ENCODE results near the gene STOML1.
A peak's percentile ranks its signal among the peaks of the same experiment; 100 is the strongest.

STOML1 gene

DNA sequence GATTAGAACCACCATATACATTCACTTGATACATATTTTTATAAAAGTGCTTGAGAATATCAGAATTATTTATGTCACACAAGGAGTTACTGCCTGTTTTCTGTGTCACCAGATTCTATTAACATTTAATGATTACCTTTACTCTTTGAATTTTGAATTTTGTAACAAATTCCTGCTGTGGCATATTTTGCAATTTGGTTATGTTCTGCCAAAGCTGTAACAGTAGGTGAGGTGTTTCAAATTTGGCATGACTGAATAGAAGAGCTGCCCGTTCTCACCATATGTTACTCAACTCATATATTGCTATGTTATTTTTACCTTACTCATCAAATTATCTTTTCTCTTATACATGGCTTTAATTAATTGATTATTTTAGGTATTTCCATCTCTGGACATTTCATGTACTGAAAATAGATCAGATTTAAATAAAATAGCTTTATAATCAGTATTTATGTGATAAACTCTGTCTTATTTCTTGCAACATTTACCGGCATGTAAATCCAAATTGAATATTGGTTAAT is 21.3 kb upstream of the STOML1 start:
- DNase-seq (ENCODE audit: low spot score), result no peak

DNA sequence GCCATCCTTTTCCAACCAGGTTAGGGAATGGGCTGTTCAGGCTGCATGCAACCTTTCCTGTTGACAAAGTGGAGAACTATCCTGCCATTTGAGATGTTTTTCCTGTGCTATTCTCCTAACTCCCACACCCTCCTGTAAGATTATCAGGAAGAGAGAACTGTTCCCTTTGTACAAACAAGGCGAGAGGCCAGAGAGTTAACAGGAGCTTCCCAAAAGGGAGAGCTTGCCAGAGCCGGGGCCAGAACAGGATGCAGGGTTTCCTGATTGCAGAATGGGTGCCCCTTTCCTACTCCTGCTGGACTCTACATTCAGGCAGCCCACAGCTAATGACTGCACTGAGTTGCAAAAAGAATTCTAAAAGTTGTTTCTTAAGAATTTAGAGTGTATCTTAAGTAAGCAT is 19.5 kb upstream of the STOML1 start:
- no peak for DNase-seq (ENCODE audit: low spot score)

GRCh38 chr15:74010929-74011540 is 18.9 kb upstream of the STOML1 start:
- DNase-seq (ENCODE audit: low spot score), result no peak

- no peak for DNase-seq (ENCODE audit: low spot score)
These were observed 16.8 kb upstream of the STOML1 start for GRCh38 chr15:74008901-74009300.

DNA sequence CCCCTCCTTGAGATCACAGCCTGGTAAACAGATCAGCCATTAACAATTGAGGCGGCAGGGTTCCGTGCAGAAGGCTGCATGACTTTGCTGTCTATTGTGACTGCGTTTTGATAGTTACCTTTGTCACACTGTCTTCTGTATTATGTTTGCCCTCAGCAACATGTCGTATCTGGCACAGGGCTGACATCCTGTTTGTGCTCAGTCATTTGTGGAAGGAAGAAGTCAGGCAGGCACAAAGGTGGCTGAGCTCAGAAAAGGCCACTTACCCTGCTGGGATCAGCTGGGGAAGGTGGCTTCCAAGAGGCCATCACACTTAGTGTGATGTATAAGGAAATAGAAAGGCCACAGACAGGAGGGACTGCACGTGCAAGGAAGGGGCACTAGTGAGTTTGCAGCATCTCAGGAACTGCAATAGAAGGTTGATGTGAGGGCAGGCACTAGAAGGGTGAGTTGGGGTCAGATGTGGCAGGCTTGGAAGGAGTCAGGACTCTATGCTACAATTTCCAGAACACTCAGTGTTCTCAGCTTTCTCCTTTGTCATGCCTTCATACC is 15.8 kb upstream of the STOML1 start:
- peak; percentile 60 for DNase-seq (ENCODE audit: low spot score)

DNA sequence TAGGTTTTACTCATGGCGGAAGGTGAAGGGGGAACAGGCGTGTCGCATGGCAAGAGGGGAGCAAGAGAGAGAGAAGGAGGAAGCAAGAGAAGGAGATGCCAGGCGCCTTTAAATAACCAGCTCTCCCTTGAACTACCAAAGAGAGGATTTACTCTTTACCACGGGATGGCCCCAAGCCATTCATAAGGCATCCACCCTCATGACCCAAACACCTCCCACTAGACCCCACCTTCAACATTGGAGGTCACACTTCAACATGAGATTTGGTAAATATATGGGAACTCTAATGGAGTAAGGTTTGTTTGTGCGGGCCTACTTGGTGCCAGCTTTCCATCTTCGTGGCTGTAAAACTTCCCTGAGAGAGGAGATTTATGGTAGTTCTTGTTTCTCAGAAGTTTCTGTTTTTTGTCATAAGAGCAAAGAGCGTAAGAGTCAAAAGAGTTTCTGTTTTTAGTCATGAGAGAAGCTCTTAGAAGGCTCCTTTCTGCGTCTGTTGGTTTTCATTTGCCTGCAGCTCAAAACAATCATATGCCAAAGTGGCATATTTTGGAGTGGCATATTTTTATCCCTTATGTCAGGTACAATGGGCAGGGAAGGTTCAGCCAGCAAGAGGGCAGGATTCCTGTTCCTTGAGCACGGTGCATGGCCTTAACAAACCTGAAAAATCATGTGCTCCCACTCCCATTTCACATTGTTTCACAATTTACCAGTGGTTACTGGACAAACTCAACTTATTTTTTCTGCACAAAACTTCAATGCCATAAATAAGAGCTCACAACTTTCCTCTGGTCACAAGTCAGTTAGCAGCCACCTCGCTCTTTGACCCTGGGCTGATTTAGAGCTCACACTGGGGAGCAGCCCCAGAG is 14.9 kb upstream of the STOML1 start:
- DNase-seq (ENCODE audit: low spot score), result peak; percentile 24

- no peak for DNase-seq (ENCODE audit: low spot score)
These were observed 5.9 kb upstream of the STOML1 start for GRCh38 chr15:73997986-73998385.

GRCh38 chr15:73996939-73997338 is 4.8 kb upstream of the STOML1 start:
- DNase-seq (ENCODE audit: low spot score), result peak; percentile 56

GRCh38 chr15:73996267-73996666 is 4.2 kb upstream of the STOML1 start:
- no peak for DNase-seq (ENCODE audit: low spot score)

DNA sequence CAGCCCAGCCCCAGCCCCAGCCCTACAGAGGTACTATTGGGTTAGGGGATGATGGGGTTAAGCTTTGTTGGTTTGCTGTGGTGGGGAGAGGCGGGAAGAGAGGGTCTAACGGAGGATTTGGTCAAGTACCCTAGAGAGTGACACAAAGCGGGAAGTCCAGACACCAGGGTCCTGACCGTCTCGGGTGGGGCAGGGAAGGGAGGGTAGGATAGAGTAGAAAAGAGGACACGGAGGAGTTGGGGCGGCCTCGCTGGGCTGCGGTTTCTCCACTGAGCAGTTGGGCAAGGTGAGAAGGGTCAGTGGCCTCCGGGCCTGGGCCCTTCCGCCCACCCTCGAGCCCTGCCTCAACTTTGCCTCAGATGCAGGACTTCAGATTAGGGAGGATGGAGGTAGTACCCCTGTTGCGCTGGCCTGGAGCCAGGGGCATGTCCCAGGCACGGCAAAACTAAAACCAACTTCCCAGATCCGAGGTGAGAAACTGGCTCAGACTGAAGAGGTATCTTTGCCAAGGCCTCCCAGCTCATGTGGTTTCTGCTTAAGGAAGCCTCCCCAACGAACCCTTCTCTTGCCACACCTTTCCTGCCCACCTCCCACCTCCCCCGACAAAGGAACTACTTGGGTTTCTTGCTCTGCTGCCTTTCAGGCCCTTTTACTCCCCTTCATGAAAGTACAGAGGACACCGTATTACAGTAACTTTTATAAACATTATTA is 3.0 kb upstream of the STOML1 start:
- no peak for DNase-seq (ENCODE audit: low spot score)

DNA sequence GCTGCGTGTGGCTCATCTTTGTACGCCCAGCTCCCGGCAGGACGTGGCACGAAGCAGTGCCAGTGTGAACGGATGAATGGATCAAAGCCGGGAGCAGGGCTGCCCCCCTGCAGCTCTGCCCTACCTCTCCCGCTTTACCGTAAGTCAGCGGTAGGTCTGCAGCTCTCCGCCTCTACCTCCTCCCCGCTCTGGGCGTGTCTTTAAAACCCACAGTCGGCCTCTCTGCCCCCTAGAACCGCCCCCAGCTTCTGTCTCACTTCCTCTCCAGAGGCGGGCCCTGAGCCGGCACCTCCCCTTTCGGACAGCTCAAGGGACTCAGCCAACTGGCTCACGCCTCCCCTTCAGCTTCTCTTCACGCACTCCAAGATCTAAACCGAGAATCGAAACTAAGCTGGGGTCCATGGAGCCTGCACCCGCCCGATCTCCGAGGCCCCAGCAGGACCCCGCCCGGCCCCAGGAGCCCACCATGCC is 2.4 kb upstream of the STOML1 start, which contains the start of gene PML:
PML (plus strand) TSS at position 304 of the 471 bp plus-strand sequence; CDS start at position 401, 97 bp downstream.
- peak; percentile 95 for DNase-seq (ENCODE audit: low spot score)

GRCh38 chr15:73993211-73993994 is 1.3 kb upstream of the STOML1 start:
- DNase-seq (ENCODE audit: low spot score), result no peak

GRCh38 chr15:73992594-73992898 is 451 bp upstream of the STOML1 start:
- no peak for DNase-seq (ENCODE audit: low spot score)

DNA sequence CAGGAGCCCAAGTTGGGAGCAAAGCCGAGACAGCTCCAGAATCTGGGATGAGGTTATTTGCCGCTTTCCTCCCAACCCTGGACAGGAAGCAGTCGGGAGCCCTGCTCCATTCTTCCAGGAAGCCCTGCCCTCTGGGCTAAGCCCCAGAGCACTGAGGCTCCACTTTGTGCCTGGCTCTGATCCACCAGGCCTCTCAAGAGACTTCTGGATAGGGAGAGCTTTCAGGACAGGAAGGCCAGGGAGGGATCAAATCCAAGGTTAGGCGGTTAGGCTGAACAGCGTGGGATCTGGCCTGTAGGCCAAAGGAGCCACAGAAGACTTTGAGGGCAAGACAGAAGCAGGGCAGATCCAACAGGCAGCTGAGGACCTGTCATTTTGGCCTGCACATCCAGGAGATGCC is 835 bp downstream of the STOML1 start:
- DNase-seq (ENCODE audit: low spot score), result no peak

GRCh38 chr15:73990250-73991005 is 1.7 kb downstream of the STOML1 start:
- DNase-seq (ENCODE audit: low spot score), result no peak

DNA sequence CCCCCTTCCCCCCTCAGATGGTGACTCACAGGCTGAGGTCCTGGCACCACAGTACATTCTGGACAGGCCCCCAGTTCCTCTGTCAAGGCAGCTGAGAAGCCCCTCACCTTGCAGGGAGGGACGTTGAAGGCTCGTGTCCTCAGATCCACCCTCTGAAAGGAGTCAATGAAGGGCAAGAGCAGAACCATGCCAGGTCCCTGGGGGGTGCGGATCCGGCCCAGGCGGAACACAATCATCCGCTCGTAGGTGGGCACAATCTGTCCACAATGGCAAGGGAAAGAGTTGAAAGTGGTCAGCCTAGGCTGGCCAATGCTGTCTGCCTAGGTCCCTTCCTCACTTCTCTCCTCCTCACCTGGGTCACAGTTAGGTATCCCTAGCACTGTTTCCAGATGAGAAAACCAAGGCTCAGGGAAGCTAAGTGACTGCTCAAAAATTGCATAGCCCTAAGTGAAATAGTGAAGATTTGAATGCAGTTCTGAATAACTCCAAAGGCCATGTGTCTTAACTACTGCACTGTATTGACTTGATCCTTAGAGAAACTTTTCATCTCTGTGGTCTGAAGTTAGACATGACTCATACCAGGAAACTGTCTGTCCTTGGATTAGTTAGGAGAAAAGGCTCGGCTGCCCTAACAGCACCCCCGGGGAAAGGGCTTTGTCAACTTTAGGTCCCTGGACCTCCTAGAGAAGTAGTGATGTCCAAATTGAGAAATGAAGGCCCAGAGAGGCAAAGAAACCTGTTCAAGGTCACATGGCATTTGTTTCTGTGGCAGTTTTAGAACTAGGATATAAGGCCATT is 2.9 kb downstream of the STOML1 start:
- no peak for DNase-seq (ENCODE audit: low spot score)

DNA sequence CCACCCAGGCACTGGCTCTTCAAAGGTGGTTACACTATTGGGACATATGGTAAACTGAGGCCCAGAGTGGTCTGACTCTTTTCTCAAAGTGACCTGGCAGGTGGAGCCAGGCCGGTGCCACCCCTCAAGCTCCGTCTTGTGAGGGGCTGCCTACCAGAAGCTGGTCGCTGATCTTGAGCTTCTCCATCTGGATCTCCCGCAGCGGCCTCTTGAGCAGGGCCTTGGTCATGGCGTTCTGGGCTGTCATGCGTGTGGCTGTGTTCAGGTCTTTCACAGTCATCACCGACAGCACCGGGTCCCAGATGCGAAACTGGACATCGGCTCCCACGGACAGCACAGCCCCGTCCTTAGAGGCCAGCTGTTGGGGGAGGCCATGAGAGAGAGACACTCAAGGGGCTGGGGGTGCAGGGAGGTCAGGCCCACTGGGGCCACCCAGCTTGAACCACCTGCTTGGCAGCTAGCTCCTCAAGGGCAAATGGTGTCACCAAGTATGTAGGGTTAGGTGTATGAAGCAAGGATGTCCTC is 3.6 kb downstream of the STOML1 start:
- no peak for DNase-seq (ENCODE audit: low spot score)

DNA sequence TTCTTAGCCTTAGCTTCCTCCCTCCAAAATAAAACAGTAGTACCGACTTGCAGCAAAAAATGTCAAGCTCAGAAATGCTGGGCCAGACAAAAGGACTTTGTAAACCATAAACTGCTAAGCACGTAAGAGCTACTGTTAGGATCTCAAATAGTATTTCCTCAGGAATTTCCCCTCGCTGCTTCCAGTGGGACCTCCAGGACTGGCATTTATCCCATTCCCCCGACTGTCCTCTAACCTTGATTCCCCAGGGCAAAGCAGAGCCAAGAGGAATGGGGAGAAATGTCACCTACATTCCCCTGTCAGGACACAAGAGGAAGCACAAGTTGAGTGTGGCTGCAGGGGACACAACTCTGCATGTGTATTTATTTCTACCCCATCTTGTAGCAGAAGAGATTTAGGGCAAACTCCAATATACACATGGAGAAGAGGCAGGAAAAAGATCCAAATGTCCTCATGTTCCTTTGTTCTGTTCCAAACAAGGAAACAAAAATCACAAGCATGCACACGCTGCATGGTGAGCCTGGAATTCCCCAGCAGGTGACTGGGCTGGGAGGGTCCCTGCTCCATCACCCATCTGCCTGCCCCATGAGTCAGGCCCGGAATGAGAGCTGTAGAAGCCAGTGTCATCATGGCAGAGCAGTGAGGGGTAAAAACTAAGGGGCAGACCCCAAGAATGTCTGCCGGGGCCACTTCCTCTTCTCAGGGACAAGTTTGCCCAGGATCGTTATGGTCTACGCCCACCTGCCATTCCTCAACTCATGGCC is 4.2 kb downstream of the STOML1 start:
- DNase-seq (ENCODE audit: low spot score), result no peak

GRCh38 chr15:73987250-73987649 is 4.8 kb downstream of the STOML1 start:
- DNase-seq (ENCODE audit: low spot score), result no peak
